HG02571 (cell line): ENCODE measurements around the gene CFDP1.

Experiments
- ATAC-seq: cut with Tn5 transposase; IDR thresholded peaks from one replicate; pipeline ENCODE4 v1.9.1; 2021; ENCODE audit warnings: mild to moderate bottlenecking, moderate library complexity; ENCODE audit not compliant: unreplicated experiment

The CFDP1 gene

DNA sequence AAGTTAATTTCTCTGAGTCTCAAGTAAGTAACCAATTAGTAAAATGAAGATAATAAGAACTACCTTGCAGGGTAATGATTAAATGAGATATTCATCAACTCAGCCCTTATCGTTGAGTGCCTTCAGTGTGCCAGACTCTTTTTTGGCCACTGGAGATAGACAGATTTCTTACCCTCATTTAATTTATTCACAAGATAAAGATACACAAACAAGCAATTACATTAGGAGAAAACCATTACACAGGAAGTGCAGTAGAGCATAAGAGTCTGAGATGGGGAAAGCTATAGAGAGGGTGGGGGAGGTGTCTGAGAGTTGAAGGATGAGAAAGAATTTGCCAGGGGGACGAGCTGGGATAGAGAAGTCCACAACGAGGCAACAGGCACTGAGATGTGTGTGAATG is 109.4 kb downstream of the CFDP1 start:
- ATAC-seq: no peak

DNA sequence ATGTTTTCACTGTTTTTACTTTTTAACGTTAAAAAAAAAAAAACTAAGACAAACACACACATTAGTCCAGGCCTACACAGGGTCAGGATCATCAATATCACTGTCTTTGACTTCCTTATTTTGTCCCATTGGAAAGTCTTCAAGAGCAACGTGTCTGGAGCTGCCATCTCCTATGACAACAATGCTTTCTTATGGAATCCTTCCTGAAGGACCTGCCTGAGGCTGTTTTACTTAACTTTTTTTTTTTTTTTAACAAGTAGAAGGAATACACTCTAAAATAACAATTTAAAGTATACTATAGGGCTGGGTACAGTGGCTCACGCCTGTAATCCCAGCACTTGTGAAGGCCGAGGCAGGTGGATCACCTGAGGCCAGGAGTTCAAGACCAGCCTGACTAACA is 110.1 kb downstream of the CFDP1 start:
- no peak for ATAC-seq

DNA sequence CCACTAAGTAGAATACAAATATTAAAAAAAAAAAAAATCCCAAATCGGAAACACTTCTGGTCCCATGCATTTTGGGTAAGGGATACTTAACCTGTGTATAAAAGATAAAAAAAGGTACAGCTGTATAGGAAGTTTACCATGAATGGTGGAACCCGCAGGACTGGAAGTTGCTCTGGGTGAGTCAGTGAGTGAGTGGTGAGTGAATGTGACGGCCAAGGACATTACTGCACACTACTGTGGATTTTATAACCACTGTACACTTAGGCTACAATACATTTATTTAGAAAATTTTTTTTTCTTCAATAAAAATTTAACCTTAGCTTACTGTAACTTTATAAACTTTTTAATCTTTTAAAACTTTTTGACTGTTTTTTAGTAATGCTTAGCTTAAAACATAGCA is 110.6 kb downstream of the CFDP1 start:
- no peak for ATAC-seq

DNA sequence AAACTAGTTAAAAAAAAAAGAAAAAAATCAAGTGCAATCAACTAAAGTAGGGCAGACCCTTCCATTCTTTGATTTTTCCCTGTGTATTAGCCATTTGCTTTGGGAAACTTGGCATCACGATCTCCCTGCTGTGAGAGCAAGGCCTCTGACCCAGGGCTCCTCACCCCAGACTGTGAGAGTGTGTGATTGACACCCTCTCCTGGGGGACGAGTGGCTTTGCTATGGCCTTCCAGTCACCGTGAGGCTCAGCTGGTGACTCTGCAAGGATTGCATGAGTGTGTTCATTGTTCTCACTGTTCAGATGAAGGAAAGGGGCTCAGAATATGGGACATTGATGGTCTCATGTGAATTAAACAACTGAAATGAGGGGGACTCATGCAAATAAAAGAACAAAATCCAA is 112.9 kb downstream of the CFDP1 start:
- no peak for ATAC-seq

DNA sequence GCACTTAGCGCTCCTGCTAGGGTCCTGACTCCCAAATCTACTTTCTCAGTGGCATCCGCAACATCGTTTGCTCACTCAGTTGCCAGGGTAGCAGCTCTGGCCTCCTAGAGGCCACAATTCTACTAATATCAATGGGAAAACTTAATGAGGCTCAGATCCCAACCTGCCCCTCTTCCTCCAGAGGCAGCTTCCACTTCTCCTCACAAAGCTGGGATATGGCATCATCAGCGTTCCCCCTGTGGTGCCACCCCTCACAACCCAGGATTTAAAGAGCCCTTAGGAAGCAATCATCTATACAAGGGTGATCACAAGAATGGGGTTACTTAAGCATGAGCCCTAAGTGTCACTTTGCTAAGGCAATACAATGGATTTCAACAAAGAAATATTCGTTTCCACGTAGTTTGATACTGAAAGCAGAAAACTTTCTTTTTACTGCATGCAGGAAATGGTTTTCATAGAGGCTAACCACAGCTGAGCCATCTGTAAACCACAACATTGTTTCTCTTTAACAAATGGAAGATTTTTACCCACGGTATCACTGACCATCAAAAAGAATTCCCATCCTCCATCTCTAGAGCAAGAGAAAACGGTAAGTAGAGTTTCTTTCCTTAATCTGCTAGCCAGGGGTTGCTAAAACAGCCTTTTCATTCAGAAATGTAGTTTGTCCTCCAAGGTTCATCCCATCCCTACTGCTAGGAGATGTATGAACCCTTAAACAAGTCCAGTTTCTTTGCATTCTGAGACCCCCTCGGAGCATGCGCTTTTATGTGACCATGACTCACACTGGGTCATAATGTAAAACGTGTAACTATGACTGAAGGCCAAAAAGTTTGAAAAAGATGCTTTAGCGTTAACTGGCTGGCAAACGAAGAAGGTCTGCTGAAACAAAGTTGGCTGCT is 113.5 kb downstream of the CFDP1 start:
- ATAC-seq: peak; percentile 64

DNA sequence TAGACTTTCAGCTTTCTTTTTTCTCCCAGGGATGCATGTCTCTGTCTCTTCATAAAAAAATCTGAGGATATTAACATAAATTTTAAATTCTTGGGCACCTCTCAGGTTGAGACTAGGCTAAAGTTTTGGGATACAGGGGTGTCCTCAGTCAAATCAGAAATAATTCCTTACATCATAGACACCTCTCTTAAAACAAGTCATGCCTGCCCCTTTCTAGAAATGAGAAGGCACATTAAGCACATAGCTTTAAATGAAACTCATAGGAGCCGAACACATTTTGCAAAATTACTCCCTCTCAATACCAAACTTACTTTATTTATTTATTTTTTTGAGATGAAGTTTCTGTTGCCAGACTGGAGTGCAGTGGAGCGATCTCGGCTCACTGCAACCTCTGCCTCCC is 114.6 kb downstream of the CFDP1 start:
- ATAC-seq: no peak

DNA sequence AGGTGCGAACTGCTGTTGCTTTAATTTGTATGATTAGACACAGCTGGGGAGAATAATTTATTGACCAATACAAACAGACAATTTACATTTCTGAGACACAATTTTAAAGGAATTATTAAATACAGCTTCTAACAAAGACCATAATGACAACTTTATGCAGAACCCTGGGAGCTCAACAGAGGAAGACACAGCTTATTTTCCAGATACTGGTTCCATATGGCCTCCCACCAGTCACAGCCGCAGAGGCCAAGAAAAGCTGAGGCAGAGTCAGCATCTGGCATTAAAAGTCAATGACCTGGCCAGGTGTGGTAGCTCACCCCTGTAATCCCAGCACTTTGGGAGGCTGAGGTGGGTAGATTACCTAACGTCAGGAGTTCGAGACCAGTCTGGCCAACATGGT is 115.8 kb downstream of the CFDP1 start:
- ATAC-seq: no peak

DNA sequence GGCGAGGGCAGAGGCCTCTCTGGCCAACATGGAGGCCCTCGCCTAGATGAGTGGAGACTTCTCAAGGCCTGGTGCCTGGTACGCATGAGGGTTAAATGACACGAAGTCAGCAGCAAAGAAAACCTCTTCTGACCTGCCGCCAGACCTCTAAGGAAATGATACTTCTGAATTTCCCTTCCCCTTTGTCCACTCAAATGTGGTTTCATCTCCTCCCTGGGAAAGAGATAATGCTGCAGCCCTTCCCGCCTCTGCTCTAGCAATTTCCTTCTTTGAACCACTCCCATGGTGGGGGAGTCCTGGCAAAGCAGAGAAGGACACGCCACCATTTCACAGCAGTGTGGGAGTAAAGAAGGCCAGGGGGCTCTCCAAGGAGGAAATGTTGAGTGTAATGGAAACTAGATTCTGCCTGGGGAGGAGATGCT is 116.2 kb downstream of the CFDP1 start:
- no peak for ATAC-seq

DNA sequence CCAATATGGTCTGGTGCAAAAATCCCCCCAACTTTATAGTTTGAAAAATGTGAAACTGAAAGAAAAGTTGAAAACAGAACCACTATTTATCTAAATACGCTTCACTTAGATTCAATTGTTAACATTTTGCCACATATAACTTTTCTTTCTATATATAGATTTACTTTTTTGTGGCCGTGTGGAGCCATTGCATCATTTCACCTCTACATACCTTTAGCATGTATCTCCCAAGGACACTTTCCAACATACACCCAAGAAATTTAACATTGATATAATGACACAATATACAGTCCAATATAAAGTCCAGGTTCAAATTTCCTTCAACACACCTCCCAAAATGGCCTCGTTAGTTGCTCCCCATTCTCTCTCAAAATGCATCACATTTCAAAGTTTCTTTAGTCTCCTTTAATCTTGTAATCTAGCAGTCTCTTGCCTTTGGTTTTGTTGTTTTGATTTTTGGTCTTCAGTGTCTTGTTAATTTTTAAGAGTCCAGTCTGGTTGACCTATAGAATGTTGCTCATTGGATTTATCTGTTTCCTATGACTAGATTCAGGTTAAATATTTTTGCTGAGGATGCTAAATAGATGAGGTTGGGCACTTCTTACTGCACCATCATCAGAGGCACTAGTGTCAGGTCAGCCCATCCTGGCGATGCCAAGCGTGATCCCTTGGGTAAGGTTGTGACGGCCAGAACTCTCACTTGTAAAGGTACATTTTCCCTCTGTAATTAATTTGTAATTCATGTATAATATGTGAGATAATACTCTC is 117.6 kb downstream of the CFDP1 start:
- ATAC-seq: no peak

DNA sequence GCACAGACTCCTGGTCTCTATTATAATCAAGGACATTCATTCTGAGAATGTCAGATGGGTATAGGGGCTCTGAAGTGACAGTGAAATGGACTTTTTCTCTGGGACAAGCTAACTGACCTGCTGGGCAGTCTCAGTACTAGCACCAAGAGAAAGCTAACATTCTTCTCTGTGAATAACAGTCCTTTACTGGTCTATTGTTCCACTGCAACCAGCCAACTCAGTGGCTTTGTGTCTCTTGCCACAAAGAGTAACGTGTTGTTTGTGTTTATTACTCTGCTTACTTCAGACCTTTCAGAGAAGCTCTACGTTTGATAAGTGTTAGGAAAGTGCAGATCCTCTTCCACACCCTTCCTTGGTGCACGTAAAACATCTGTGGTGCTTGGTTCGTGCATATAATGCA is 120.4 kb downstream of the CFDP1 start:
- ATAC-seq: no peak

DNA sequence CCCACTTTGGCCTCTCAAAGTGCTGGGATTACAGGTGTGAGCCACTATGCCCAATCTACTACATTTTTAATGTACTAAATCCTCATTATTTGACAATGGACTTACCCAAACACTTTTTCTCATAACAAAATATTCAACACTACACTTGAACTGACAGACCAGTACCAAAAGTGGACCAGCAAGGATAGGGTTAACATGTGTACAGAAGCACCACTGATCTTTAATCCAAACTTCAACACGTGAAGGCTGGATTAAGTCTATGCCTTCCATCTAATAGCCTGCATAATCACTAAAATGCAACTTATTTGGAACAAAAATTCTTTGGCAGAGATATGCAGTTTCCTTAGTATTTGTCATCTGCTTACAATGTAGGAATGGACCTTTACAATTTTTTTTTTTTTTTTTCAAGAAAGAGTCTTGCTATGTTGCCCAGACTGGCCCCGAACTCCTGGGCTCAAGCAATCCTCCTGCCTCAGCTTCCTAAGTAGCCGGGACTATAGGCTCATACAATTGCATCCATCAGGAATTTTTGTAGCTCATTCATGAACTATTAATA is 121.8 kb downstream of the CFDP1 start:
- ATAC-seq: no peak

DNA sequence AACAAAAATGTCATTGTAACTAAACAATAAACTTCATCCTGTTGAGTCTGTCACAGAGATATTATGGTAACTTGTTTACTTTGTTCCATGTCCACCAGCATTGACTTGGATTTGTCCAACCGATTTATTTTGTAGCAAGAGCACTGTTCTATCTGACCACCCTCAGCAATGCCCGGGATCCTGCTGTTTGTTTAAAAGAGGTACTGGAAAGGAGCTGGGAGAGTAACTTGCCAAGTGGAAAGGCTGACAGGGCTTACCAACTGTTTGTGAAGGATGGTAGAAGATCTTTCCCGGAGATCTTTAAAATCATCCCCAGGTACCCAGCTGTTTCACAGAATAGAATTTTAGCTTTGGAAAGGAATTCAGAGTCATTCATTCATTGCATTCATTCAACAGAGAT is 122.8 kb downstream of the CFDP1 start:
- ATAC-seq: no peak

DNA sequence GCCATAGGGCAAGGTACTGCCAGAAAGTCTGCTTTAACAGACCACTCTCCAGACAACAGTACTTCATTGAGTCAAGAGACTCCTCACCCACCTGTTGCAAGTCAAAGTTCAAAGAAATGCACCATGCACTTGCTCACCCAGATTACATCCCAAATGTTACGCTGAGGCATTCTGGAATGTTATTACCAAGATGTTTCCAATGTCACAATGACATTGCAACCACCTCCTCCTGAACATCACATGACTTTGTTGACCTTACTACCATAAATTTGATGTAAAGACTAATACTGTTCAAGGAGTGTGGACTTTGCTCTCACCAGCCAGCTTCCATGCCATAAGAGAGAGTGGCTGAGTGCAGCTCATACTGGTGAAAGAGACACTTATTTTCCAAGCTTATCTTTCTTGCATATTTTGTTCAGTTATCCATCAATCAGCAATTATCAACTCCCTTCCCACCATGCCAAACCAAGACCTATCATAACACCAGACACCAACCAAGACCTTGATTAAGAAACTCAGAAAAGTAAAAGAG is 123.3 kb downstream of the CFDP1 start:
- no peak for ATAC-seq

DNA sequence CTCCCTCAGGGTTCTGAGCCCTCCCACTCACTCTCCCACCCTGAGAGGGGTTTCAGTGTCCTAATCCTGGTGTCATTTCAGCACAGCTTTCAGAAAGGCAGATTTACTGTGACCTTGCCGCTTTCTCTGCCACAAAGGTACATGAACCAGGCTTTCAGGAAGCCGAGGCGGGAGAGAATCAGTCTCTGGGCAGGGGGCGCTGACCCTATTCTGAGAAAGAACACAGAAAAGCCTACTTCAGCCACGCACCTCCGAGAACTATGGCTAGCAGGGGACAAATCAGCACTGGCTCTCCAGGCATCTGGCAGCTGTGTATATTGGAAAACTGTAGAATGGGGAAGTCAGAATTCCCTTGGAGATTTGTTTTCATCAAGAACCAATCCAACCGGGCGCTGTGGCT is 124.1 kb downstream of the CFDP1 start:
- ATAC-seq: no peak

DNA sequence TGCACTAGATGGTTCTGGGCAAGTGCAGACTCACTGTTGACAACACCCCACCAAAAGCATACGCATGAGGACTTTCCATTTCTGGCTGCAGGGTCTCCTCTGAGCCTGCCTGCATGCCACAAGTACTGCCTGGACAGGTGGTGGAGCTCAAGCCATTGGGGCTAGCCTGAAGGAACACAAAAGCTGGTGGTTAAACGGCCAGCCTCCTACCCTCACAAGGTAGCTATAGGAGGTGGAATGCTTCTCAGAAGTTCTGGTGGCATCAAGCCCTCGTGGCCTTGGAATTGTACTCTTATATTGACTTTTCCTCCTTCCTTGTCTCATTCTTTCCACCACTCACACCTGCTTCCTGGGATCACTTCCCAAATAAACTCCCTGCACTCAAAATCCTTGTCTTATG is 125.3 kb downstream of the CFDP1 start:
- no peak for ATAC-seq

DNA sequence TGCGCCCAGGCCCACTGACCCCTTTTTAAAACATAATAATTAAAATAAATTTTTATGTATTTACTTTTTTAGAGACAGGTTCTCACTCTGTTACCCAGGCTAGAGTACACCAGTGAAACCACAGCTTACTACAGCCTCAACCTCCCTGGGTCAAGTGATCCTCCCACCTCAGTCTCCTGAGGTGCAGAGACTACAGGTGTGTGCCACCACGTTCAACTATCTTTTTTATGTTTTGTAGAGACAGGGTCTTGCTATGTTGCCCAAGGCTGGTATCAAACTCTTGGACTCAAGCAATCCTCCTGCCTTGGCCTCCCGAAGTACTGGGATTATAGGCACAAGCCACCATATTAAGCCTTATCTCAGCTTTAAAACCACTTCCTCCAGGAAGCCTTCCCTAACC is 125.8 kb downstream of the CFDP1 start:
- no peak for ATAC-seq

DNA sequence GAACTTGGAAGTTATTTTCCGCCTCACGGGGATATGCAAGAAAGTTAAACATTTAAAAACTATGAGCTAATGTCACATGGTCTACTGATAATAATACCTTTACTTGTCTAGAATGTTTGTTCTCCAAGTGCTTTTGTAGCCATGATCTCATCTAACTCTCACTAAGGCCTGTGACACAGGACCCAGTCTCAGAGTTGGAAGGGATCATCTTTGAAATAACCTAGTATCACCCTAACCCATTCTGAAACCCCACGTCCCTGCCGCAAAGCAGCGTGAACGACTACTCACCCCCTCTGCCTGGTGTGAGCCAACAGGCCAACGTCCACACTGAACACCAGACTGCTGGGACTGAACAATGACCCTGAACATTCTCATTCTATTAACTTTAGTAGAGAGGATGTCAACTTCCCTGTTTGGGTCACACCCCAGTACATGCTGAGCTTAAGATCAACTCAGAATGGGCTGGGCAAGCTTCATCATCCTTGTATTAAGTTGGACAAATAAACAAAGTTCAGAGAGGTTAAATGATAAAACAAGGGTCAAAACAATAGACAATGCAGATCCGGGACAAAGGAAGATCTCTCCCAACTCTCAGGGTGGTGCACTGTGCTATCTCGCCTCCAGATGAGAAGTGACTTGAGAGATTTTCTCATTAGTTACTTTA is 127.1 kb downstream of the CFDP1 start:
- no peak for ATAC-seq

DNA sequence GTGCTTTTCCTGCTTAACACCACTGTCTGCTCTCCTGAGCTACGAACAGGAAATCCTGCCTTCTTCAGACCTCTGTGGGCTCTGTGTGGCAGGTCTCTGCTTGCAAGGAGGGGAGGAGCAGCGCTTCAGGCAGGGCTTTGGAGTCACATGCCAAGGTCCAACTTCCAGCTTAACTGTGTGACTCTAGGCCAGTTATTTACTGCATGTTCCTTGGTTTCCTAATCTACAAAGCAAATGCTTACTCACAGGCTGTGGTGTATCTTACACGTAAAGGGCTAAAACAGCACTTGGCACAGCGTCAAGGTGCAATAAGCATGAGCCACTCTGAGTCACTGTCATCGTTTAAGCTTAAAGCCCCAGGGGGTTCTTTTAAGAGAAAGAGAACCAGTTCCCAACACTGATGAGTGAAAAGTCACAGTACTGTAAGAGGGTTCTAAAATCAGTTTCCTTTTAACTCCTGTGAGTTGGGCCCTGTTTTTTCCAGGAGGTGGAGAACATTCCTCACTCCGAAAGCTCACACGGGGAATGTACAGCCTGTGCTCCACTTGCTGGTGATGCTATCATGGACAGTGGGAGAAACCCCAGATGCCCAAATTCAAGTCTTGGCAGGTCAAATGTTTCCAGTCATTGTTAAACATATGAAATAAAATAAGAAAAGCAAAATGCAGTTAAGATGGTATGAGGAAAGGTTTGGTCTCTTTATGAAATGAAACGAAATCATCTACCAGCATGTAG is 127.8 kb downstream of the CFDP1 start:
- peak; percentile 65 for ATAC-seq

DNA sequence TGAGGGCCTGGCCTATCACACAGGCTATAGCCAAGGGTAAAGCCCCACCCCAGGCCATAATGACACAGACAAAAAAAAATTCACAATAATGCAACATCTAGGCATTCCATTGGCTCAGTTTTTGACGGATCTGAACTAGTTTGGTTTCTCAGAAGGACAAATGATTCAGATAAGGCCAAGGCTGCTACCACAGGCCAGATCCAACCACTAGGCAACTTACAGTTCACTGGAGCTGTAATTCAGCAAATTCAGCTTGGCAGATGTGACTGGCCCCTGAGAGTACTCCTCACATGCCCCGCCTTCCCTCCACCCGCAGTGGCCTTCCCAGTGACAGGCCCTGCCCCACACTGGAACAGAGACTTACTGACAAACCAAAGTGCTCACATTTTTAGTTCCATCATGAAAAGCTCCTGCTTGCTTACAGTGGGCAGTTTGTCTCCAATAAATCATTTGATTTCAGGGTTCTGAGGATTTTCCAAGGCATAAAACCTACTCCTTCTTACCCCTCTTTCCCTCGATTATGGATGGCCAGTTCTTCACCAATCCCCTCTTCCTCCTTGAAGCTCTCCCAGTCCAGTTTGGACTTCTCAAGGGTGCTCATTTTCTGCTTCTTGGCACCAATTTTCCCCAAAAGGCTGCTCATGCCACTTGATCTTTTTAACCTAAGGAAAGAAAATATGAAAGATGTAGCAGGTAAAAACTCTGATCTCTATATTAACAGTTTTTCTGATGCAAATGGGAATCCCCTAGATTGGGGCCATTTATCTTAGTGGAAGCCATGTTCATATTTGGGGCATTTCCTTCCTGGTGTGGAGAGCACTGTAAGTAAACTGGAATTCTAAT is 128.6 kb downstream of the CFDP1 start:
- ATAC-seq: no peak

DNA sequence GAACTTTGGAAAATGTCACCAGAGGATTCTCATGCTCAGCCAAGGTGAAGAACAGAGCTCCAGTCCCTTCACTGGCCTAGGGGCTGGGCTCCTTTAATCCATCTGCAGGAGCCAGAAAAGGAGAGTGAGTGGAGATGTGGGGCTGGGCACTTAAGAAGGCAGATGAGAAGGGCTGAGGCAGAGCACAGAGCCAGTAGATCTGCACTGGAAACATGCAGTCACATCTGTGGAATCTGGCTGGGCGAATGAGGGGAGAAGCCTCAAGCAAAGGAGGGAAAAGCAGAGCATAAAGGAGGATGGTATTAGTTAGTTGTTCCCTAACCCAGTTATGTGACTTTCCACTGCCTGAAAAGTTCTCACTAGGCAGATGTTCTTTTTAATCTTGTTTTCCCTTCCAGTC is 131.5 kb downstream of the CFDP1 start:
- no peak for ATAC-seq
